Peyer's patch (tissue), 4 donors: ENCODE results near the gene FHOD3.

Experiments
- POLR2A ChIP-seq, 2 donors: fragments of 450-650 bp; IDR thresholded peaks; one replicate each; pipeline ENCODE4 v1.5.1; 2017; ENCODE audit warnings: antibody characterized with exemption in 2 of 2, mild to moderate bottlenecking in 2 of 2, moderate library complexity in 2 of 2
- TF ChIP-seq, protein P1 (sequence below), 6 experiments: fragments of 450-650 bp in 4 of 6; fragments of 200-600 bp in 2 of 6; sonication (generic) in 1 of 6; IDR thresholded peaks; one replicate each; pipeline ENCODE4 v1.5.1; 2017 to 2019; ENCODE audit warnings: antibody characterized with exemption in 6 of 6, mild to moderate bottlenecking in 3 of 6, moderate library complexity in 1 of 6

DNA sequence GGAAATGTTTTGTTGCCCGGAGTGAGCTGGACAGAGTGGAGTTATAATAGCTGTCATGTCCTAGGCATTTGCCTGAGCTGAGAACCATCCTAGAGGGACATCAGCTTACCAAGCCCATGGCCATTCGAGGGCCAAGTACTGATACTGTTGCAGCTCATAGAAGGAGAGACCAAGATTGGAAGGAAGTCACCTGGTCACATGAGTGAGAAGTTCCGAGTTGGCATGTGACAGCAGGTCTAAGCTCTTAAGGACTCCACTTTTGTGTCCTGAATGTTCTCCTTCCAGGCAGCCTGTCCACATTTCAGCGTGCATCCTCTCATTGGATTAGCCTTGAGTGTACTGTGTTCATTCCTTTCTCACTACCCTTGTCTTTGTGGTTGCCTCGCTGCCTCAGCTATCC, 4.4 kb downstream of the FHOD3 start:
- TF ChIP-seq, protein P1, sequence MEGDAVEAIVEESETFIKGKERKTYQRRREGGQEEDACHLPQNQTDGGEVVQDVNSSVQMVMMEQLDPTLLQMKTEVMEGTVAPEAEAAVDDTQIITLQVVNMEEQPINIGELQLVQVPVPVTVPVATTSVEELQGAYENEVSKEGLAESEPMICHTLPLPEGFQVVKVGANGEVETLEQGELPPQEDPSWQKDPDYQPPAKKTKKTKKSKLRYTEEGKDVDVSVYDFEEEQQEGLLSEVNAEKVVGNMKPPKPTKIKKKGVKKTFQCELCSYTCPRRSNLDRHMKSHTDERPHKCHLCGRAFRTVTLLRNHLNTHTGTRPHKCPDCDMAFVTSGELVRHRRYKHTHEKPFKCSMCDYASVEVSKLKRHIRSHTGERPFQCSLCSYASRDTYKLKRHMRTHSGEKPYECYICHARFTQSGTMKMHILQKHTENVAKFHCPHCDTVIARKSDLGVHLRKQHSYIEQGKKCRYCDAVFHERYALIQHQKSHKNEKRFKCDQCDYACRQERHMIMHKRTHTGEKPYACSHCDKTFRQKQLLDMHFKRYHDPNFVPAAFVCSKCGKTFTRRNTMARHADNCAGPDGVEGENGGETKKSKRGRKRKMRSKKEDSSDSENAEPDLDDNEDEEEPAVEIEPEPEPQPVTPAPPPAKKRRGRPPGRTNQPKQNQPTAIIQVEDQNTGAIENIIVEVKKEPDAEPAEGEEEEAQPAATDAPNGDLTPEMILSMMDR (IDR thresholded peaks at IDR 0.05): no peak
- TF ChIP-seq POLR2A (IDR thresholded peaks at IDR 0.05): no peak
